ENCODE results near the gene RIOK3.

DNA sequence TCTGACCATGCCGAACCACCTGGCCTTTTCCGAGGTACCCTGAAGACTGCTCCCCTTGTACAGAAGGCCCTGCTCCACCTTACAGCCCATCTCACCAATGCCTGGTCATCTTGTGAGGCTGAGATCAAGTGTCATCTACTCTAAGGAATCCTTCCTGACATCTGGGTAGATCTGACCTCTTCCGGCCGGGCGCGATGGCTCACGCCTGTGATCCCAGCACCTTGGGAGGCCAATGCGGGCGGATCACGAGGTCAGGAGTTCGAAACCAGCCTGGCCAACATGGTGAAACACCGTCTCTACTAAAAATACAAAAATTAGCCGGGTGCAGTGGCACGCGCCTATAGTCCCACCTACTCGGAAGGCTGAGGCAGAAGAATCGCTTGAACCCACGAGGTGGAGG, 2.1 kb upstream of the RIOK3 start:
- no peak for TF ChIP-seq CHD2 (IDR thresholded peaks at IDR 0.05; ENCODE audit: low read length, partially characterized antibody)
- TF ChIP-seq, protein P1, sequence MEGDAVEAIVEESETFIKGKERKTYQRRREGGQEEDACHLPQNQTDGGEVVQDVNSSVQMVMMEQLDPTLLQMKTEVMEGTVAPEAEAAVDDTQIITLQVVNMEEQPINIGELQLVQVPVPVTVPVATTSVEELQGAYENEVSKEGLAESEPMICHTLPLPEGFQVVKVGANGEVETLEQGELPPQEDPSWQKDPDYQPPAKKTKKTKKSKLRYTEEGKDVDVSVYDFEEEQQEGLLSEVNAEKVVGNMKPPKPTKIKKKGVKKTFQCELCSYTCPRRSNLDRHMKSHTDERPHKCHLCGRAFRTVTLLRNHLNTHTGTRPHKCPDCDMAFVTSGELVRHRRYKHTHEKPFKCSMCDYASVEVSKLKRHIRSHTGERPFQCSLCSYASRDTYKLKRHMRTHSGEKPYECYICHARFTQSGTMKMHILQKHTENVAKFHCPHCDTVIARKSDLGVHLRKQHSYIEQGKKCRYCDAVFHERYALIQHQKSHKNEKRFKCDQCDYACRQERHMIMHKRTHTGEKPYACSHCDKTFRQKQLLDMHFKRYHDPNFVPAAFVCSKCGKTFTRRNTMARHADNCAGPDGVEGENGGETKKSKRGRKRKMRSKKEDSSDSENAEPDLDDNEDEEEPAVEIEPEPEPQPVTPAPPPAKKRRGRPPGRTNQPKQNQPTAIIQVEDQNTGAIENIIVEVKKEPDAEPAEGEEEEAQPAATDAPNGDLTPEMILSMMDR (IDR thresholded peaks at IDR 0.05): no peak
- TF ChIP-seq MYC (IDR thresholded peaks at IDR 0.05; ENCODE audit: borderline replicate concordance, low read length): no peak
- no peak for TF ChIP-seq POLR2A (IDR thresholded peaks at IDR 0.05; ENCODE audit: low read length)
- no peak for TF ChIP-seq RAD21 (conservative IDR thresholded peaks at IDR 0.05 in 1 of 2, IDR thresholded peaks at IDR 0.05 in 1 of 2)
- no peak for TF ChIP-seq CHD4 (IDR thresholded peaks at IDR 0.05; ENCODE audit: borderline replicate concordance)
- no peak for TF ChIP-seq SMC3 (IDR thresholded peaks at IDR 0.05)
- TF ChIP-seq MAX (IDR thresholded peaks at IDR 0.05): no peak
- TF ChIP-seq KDM1A (IDR thresholded peaks at IDR 0.05; ENCODE audit: low read depth): no peak

All from A549 (cell line).